Coronary artery (tissue), 2 donors: ENCODE data around the gene MRPL22.

Source experiments
- DNase-seq: peaks from one replicate; pipeline ENCODE4 v3.0.0-alpha.2; 2017; ENCODE audit warnings: low spot score
- H3K27ac ChIP-seq, 2 donors: fragments of 200-600 bp; sonication (generic); one replicate each; pipeline ENCODE4 v1.5.1; 2016 to 2019
- H3K4me3 ChIP-seq: fragments of 200-600 bp; sonication (generic); 2 replicates; pipeline ENCODE4 v1.5.1; 2016; ENCODE audit warnings: mild to moderate bottlenecking, moderate library complexity
- CTCF ChIP-seq: fragments of 200-600 bp; sonication (generic); IDR thresholded peaks from one replicate; pipeline ENCODE4 v1.5.1; 2019; ENCODE audit warnings: antibody characterized with exemption

The MRPL22 gene

GRCh38 chr5:155010881-155011280 is 70.0 kb downstream of the MRPL22 start:
- H3K4me3 ChIP-seq: no peak overlapping the region
- no peak for TF ChIP-seq CTCF
- H3K27ac ChIP-seq: no peak overlapping the region
- no peak for DNase-seq

- no peak for TF ChIP-seq CTCF
- DNase-seq: no peak
- no peak within 1 kb of the TSS for H3K4me3 ChIP-seq
- no peak within 1 kb of the TSS for H3K27ac ChIP-seq
Observed at GRCh38 chr5:155013526-155013925, 72.7 kb downstream of the MRPL22 start, which contains the start of gene KIF4B. Gene KIF4B (plus strand): TSS chr5:155013755. CDS start chr5:155013860, 105 bp downstream.

- Histone ChIP-seq H3K4me3 (no peak overlapping the region), H3K27ac (no peak overlapping the region)
- DNase-seq: no peak
- TF ChIP-seq CTCF: no peak
Observed at GRCh38 chr5:155015239-155015638, 74.4 kb downstream of the MRPL22 start.

- no peak for TF ChIP-seq CTCF
Observed at GRCh38 chr5:155017610-155018009, 76.7 kb downstream of the MRPL22 start.

More at GRCh38 chr5:155017610-155018009, 76.7 kb downstream of the MRPL22 start:
- H3K27ac ChIP-seq: no peak overlapping the region
- H3K4me3 ChIP-seq: no peak overlapping the region
- no peak for DNase-seq
